GM12864 (cell line): ENCODE measurements around the gene TRIOBP.
A peak's percentile ranks its signal among the peaks of the same experiment; 100 is the strongest.
"Not testable (repeated sequence)": the region's sequence is repeated elsewhere in the genome, so short reads cannot be mapped to it uniquely, and the experiment has no call there.

Experiments used
- DNase-seq: peaks from one replicate; pipeline ENCODE4 v3.0.0-alpha.2; 2011; ENCODE audit warnings: low read depth
- H3K4me3 ChIP-seq: 2 replicates; pipeline ENCODE4 v1.5.1; 2011; ENCODE audit warnings: mild to moderate bottlenecking, low read depth, low read length, control low read depth
- CTCF ChIP-seq: IDR thresholded peaks from 2 replicates; pipeline ENCODE4 v1.5.1; 2011; ENCODE audit warnings: low read depth, mild to moderate bottlenecking, moderate library complexity, low read length, control low read depth, inconsistent platforms; ENCODE audit errors: missing control alignments

Gene TRIOBP

DNA sequence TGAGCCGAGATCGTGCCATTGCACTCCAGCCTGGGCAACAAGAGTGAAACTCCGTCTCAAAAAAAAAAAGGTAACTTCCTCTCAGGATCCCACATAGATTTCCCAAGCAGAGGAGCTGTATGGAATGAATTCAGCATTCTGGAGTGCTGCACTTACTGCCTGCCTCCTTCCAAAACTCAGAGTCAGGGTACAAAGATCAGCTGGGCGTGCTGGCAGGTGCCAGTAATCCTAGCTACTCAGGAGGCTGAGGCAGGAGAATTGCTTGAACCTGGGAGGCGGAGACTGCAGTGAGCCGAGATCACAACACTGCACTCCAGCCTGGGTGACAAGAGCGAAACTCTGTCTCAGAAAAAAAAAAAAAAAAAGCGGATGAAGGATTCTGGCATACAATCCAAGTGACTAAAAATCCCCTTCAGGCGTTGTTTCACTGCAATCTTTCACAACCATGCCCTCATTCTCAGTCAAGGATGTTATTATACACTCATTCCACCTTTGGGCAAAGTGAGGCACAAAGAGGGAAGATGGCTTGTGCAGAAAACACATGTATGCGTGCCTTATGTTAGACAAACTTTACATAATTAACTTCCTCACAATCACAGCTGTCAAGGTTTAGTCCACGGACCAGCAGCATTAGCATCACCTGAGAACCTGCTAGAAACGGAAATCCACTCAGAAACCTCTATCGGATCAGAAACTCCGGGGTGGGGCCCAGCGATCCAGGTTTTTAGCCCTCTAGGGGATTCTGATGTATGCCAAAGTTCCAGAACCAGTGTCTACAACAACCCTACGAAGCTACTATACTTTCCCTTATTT lies 11.8 kb upstream of the TRIOBP start:
- TF ChIP-seq CTCF = no peak
- H3K4me3 ChIP-seq = no peak overlapping the region
- DNase-seq = no peak

DNA sequence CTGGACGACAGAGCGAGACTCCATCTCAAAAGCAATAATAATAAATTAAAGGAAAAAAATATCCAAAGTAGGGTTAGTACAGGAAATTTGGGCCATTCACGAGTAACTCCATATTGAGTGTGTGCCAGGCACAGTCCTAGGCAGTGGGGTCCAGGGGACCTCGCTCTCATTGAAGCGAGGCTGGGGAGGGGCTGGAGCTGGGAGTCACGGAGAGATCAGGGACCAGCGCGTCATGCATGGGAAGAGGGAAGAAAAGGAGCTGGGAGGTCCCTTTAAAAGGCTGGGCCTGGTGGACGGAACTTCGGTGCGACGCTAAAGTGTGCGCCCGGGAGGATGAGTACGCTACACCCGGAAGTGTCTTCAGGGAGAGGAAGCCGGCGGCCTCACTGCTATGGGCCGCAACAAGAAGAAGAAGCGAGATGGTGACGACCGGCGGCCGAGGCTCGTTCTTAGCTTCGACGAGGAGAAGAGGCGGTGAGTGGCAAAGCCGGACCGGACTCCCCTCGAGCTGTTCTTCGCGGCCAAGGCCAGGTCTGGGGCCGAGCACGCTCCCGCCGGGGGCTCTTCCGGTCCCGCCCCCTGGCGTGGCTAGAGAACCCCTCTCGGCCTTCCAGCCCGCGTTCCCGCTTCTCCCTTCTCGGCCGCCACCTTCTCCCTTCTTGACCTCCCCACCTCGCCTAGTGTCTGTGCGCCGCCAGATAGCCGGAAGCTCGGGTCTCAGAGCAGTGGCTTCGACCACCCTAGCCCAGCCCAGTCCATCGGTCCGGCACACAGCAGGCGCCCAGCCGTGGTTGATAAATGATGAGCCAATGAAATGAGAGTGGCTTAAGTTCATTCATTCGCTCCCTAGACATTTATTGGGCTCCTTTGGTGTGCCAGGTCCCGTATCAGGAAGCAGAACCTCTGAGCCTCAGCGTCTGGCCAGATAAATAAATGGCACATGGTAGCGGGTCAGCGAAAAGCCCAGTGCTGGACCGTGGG lies 10.6 kb upstream of the TRIOBP start, which contains the start of gene NOL12:
Gene NOL12, plus strand, starts transcription at position 342 of the 981 bp plus-strand sequence. Its CDS starts 50 bp downstream, at position 392.
- peak; percentile 70 for DNase-seq
- TF ChIP-seq CTCF = no peak
- H3K4me3 ChIP-seq = peak within 1 kb of the TSS; percentile 88

DNA sequence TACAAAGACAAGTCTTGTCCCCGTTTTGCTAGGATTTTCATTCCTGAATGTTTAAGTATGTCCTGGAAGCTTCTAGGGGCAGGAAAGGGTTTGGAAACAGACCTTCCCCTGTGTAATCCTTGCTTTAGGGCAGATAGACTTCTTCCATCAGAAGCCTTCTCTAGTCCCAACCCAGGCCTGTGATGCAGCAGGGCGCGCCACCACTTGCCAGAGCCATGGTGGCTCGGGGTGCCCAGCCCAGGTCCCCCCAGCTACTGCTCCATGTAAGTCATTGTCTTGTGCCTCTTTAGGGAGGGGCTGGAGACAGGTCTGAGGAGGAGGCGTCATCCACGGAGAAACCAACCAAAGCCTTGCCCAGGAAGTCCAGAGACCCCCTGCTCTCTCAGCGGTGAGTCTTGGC lies 6.4 kb upstream of the TRIOBP start:
- no peak for TF ChIP-seq CTCF
- no peak for DNase-seq
- H3K4me3 ChIP-seq = no peak overlapping the region

DNA sequence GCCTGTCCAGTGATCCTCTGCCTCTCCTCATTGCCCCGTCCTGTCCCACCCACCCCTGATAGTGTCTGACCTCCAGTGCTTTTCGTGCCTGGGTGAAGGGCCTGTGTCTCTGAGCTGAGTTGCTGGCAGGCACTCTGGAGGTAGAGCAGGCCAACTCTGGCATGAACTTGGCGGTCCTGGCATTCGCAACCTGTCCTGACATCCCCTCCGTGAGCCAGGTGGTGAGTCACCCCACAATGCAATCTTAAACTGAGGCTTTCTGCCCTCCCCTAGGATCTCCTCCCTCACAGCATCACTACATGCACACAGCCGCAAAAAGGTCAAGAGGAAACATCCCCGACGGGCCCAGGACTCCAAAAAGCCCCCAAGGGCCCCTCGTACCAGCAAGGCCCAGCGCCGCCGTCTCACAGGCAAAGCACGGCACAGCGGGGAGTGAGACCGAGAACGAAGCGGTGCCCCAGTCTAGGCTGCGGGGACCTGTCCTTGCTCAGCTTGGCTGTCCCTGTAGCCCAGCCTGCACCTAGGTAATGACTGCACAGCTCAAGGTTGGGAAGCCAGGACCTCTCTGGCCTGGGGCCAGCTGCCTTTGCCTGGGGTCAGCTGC lies 5.8 kb upstream of the TRIOBP start:
- no peak for DNase-seq
- H3K4me3 ChIP-seq = no peak overlapping the region
- TF ChIP-seq CTCF = no peak

DNA sequence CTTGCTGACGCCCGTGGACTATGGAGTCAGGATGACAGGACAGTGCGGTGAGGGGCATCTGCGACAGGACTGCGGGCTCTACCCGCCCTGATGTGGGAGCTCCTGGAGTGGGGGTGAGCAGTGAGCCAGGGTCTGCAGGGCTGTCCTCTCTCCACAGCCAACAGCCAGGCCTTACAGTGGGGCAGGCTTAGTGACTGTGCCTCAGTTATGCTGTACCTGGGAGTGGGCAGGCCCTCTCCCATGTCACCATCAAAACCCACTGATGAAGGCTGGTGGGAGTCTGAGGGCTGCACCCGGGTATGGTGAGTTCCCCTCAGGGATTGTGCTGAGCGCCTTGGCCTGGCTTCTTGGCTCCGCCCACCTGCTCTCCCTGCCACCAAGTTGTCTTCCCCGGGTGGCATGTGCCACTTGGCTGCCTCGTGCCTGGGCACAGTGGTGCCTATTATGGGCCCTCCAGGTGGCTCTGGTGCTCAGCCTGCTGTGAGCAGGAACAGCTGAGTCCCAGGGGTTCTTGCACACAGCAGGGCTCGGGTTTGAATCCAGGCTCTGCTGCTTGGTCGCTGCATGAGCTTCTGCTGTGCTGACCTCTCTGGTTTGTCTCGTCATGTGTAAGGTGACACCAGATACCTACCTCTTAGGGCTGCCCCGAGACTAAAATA lies 4.1 kb upstream of the TRIOBP start:
- TF ChIP-seq CTCF = no peak
- no peak overlapping the region for H3K4me3 ChIP-seq
- no peak for DNase-seq

DNA sequence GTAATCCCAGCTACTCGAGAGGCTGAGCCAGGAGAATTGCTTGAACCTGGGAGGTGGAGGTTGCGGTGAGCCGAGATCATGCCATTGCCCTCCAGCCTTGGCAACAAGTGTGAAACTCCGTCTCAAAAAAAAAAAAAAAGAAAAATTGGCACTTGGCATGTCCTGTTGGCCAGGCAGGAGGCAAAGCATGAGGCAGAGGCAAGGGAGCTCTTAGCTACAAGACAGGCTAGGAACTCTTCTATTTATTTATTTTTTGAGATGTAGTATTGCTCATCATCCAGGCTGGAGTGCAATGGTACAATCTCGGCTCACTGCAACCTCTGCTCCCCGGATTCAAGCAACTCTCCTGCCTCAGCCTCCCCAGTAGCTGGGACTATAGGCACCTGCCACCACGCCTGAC lies 2.7 kb upstream of the TRIOBP start:
- not testable (repeated sequence) for H3K4me3 ChIP-seq, DNase-seq

DNA sequence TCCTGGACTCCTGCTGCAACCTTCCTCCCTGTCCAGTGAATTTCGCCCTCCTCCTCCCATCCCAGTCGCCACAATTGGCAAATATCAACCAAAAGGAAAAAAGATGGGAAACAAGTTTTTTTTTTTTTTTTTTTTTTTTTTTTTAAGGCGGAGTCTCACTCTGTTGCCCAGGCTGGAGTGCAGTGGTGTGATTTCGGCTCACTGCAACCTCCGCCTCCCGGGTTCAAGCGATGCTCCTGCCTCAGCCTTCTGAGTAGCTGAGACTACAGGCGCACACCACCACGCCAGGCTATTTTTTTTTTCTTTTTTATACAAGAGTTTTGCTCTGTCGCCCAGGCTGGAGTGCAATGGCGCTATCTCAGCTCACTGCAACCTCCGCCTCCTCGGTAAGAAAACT lies 590 bp upstream of the TRIOBP start:
- H3K4me3 ChIP-seq, DNase-seq: not testable (repeated sequence)
